ENCODE measurements around the gene MAPRE3.

Gene MAPRE3

DNA sequence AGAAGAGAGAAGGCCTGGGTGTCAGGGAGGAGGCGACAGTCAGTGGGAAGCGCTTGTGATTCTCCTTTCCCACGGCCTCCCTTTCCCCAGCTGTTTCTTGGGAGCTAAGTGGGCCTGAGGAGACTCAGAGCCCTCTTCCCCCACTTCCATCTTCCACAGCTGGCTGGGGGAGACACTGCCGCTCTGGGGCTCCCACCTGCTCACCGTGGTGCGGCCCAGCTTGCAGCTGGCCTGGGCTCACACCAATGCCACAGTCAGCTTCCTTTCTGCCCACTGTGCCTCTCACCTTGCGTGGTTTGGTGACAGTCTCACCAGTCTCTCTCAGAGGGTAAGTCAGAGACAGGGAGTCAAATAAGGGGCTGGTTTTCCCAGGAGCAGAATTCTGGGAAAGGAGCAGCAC lies 69.4 kb downstream of the MAPRE3 start:
- DNase-seq (ENCODE audit: low read depth, low spot score), result no peak

- no peak for DNase-seq (ENCODE audit: low read depth, low spot score)
These were observed 69.8 kb downstream of the MAPRE3 start for GRCh38 chr2:27040282-27040681.

- no peak for DNase-seq (ENCODE audit: low read depth, low spot score)
These were observed 71.3 kb downstream of the MAPRE3 start for GRCh38 chr2:27041752-27042151.

DNA sequence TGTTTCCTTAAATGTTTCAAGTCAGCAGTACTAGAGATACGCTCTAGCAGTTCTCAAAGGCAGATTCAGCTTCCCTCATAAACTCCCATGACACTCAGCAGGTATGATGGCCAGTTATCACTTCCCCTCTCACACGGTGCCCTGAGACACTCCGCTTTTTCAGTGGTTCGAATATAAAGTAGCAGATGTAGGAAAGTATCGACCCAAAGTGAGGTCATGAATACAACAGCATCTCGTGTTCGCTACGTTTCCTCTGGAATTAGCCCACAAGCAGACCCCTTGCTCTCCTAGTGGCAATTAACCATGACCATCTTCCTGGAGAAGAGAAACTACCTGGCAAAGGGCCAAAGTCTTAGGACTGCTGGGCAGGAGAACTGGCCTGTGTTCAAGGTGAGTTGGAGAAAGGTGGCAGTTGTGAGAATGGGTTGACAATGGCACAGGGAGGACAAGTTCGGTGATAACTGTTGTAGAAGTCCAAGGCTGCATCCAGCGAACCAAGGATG lies 71.8 kb downstream of the MAPRE3 start:
- DNase-seq (ENCODE audit: low read depth, low spot score), result no peak

DNA sequence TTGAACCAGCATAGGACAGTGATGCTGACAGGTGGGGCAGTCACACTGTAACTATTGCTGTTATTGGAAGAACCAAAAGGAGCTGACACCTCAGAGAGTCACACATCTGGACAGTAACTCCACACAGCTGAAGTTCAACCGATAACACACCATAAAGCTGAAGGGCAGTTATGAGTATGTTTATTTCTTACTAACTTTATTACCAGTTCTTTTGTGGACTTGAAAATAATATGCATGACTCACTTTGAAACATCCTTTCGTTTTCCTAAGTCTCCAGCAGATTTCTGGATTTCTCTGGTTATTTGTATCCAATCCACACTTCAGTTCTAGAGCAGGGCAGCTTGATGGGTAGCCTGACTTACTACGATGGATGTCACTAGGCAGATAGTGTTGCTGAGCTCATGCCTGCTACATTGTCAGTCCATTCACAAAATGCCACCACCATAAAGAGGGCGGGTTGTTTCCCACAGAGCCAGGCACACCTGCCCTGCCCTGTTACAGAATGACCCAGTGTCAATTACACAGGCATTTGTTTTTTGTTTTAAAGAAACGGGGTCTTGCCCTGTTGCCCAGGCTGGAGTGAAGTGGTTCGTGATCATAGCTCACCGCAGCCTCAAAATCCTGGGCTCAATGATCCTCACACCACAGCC lies 72.7 kb downstream of the MAPRE3 start:
- no peak for DNase-seq (ENCODE audit: low read depth, low spot score)

- DNase-seq (ENCODE audit: low read depth, low spot score), result no peak
These were observed 79.2 kb downstream of the MAPRE3 start for GRCh38 chr2:27049422-27050280.

DNA sequence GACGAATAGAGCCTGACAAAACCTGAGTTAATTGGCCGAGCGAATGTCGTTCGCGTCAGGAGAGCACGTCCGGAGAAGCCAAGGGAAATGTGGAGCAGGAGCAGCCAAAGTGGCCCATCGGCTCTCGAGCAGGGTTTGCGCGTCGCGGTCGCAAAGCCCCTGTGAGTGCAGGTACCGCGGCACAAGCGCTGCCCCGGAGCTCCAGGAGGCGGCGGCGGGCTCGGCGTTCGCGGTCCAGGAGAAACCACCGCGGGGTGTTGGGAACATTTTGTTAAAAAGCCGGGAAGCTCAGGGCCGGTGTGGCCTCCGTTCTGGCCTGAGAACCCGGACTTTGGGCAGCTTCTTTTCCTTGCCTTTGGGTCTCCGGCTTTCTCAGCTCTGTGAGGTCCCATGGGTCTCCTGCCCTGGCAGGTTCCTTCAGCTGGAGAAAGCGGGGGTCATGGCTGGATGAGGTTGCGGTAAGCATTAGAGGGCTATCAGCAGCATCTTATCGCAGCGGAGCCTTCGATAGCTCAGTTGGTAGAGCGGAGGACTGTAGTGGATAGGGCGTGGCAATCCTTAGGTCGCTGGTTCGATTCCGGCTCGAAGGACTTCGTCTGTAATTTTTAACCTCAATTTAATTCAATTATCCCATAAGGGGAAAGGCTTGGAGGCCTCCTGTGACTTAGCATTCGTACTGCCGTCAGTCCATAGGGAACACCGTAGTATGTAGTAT lies 80.0 kb downstream of the MAPRE3 start:
- DNase-seq (ENCODE audit: low read depth, low spot score), result peak; percentile 82

- peak; percentile 83 for DNase-seq (ENCODE audit: low read depth, low spot score)
These were observed 80.8 kb downstream of the MAPRE3 start, which contains the start of gene AGBL5 for GRCh38 chr2:27050996-27051901. Gene AGBL5 (plus strand): TSS chr2:27051668. CDS start chr2:27052959, 1,291 bp downstream.

- no peak for DNase-seq (ENCODE audit: low read depth, low spot score)
These were observed 81.6 kb downstream of the MAPRE3 start for GRCh38 chr2:27051902-27052645.

GRCh38 chr2:27053321-27053720 lies 82.9 kb downstream of the MAPRE3 start:
- no peak for DNase-seq (ENCODE audit: low read depth, low spot score)

DNA sequence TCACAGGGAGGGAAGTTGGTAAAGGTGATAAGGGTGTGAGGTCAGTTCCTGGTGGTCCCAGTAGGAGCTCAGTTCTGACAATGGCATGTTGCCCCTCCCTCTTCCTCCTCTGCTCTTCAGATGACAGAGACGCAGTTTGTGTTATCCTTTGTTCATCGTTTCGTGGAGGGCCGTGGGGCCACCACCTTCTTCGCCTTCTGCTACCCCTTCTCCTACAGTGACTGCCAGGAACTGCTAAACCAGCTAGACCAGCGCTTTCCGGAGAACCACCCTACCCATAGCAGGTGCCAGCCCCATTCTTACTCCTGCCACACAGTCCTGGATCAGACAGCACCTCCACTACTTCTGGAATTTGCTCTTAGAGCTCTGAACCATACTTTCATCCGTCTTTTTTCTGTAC lies 83.3 kb downstream of the MAPRE3 start:
- no peak for DNase-seq (ENCODE audit: low read depth, low spot score)

GRCh38 chr2:27054721-27055120 lies 84.3 kb downstream of the MAPRE3 start:
- DNase-seq (ENCODE audit: low read depth, low spot score), result no peak

DNA sequence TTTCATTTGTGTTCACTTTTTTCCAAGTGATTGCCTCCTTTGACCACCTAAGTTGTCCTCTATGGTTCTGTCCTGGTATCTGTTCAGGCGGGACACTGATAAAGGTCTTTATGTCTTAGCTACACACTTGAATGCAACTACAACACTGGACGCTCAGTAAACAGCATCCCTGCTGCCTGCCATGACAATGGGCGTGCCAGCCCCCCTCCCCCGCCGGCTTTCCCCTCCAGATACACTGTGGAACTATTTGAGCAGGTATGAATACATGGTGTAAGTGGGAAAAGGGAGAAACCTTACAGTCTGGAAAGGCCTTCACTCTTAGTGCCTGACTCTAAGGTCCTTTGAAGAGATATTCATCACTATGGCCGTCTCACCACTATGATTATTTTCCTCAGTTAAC lies 86.7 kb downstream of the MAPRE3 start:
- DNase-seq (ENCODE audit: low read depth, low spot score), result no peak

GRCh38 chr2:27058210-27058609 lies 87.8 kb downstream of the MAPRE3 start:
- DNase-seq (ENCODE audit: low read depth, low spot score), result no peak

GRCh38 chr2:27059141-27059820 lies 88.8 kb downstream of the MAPRE3 start:
- no peak for DNase-seq (ENCODE audit: low read depth, low spot score)

GRCh38 chr2:27060323-27060722 lies 89.9 kb downstream of the MAPRE3 start:
- DNase-seq (ENCODE audit: low read depth, low spot score), result no peak

GRCh38 chr2:27065128-27065527 lies 94.7 kb downstream of the MAPRE3 start:
- no peak for DNase-seq (ENCODE audit: low read depth, low spot score)

DNA sequence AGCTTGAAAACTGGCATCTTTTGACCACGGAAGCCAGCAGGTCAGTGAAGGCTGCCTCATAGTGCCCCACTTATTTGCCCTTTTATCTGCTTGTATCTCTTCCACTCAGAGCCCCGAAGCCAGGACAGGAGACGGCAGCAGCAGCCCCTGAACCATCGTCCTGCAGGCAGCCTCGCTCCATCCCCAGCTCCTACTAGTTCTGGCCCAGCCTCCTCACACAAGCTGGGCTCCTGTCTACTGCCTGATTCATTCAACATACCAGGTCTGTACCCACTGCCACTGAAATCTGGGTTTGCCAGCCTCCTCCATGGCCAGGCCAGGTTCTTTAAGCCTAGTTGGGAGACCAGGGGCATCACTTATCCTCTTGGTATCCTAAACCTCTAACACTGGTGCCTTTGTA lies 96.9 kb downstream of the MAPRE3 start:
- no peak for DNase-seq (ENCODE audit: low read depth, low spot score)

GRCh38 chr2:27069436-27069835 lies 99.0 kb downstream of the MAPRE3 start:
- no peak for DNase-seq (ENCODE audit: low read depth, low spot score)
